ENCODE results near the gene SPECC1. TPM values are rescaled to one million over a fixed set of nuclear protein-coding genes. Genes with fewer than 3 reads are reported as not detected.

The SPECC1 gene
- total RNA-seq, 6 experiments from 2014 or later, result 0.81 to 5.0 (median 2.8) TPM

- Histone ChIP-seq H3K4me1 (no peaks in the 10 kb centered on the region), H3K36me3 (no peaks in the 10 kb centered on the region), H3K27ac (no peak overlapping the region), H3K9me3 (no peaks in the 10 kb centered on the region), H3K4me3 (no peak overlapping the region), H3K27me3 (no peaks in the 10 kb centered on the region)
- TF ChIP-seq POLR2A (IDR thresholded peaks at IDR 0.05) (no peak), CTCF (IDR thresholded peaks at IDR 0.05) (no peak)
- intact Hi-C loops (cut with DNase I), result loop anchor here in 1 of 2 donors (10.0 kb wide), 1 partner anchor 117 kb away; no protein-coding TSS in a partner anchor
- DNase-seq (no peak), ATAC-seq (no peak)
- WGBS (ENCODE audit: insufficient coverage, low coverage, low lambda C conversion rate, missing lambda C conversion rate), result 66% methylated on average over 8 of the region's 10 CpGs
These were observed 102.4 kb downstream of the SPECC1 start for GRCh38 chr17:20111538-20111937.

DNA sequence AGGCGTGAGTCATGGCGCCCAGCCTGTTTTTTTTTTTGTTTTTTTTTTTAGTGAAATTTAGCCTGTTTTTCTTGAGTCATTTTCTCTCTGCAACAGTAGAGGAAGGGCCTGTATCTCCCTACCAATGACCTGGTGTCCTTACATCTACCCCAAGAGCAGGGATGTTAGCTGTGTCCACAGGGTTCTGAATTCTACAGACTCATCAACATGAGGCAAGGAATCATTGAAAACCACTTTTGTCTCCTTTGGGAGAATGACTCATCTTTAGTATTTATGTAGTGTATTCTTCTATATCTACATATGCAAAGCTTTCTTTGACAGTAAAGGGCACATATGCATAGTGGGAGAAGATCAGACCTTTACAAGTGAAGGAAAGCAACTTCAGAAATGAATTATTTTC is 105.3 kb downstream of the SPECC1 start:
- no peak for TF ChIP-seq CTCF (IDR thresholded peaks at IDR 0.05)
- TF ChIP-seq POLR2A (IDR thresholded peaks at IDR 0.05), result no peak
- no peaks in the 10 kb centered on the region for H3K9me3 ChIP-seq
- no peaks in the 10 kb centered on the region for H3K36me3 ChIP-seq
- H3K27ac ChIP-seq, result no peak overlapping the region
- H3K4me1 ChIP-seq, result no peaks in the 10 kb centered on the region
- intact Hi-C loops (cut with DNase I), result loop anchor here in 1 of 2 donors (10.0 kb wide), 1 partner anchor 120 kb away; no protein-coding TSS in a partner anchor
- no peak overlapping the region for H3K4me3 ChIP-seq
- WGBS (ENCODE audit: insufficient coverage, low coverage, low lambda C conversion rate, missing lambda C conversion rate), result 61% methylated on average over 2 of the region's 2 CpGs
- ATAC-seq (no peak), DNase-seq (no peak)
- H3K27me3 ChIP-seq, result no peaks in the 10 kb centered on the region

- no peaks in the 10 kb centered on the region for H3K36me3 ChIP-seq
- 19% methylated on average over 8 of the region's 8 CpGs for WGBS (ENCODE audit: insufficient coverage, low coverage, low lambda C conversion rate, missing lambda C conversion rate)
- no peak overlapping the region for H3K27ac ChIP-seq
- peak; percentile 25 to 77 (median 70) for TF ChIP-seq CTCF (IDR thresholded peaks at IDR 0.05)
- TF ChIP-seq POLR2A (IDR thresholded peaks at IDR 0.05), result no peak
- no peak overlapping the region for H3K4me3 ChIP-seq
- H3K27me3 ChIP-seq, result no peaks in the 10 kb centered on the region
- H3K9me3 ChIP-seq, result no peaks in the 10 kb centered on the region
- intact Hi-C loops (cut with DNase I), result loop anchor here in 1 of 2 donors (10.0 kb wide), 1 partner anchor 122 kb away; no protein-coding TSS in a partner anchor
- peak in 1 of 3 donors; percentile 59 for DNase-seq
- H3K4me1 ChIP-seq, result no peaks in the 10 kb centered on the region
- ATAC-seq, result peak; percentile 88 to 95 (median 92)
These were observed 107.6 kb downstream of the SPECC1 start for GRCh38 chr17:20116683-20117309.

DNA sequence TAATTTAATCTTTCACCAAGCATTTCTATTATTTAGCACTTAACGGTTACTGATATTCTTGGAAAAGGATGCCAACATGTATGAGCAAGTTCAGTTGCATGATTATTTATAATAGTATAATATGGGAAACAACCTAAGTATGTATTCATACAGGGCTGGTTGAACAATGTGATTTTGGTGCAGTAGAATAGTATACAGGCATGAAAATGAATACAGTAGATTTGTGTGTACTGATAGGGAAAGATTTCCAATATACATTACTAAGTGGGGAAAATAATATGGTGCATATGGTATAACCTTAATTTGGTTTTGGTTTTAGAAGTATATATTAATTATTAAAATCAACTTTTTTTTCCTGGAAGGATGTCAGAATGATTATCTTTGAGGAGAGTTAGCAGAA is 109.1 kb downstream of the SPECC1 start:
- H3K9me3 ChIP-seq, result no peaks in the 10 kb centered on the region
- H3K27me3 ChIP-seq, result no peaks in the 10 kb centered on the region
- no peak overlapping the region for H3K27ac ChIP-seq
- intact Hi-C loops (cut with DNase I), result loop anchor here in 1 of 2 donors (10.0 kb wide), 1 partner anchor 123 kb away; no protein-coding TSS in a partner anchor
- no peak for DNase-seq
- H3K4me3 ChIP-seq, result no peak overlapping the region
- 100% methylated on average over 1 of the region's 1 CpG for WGBS (ENCODE audit: insufficient coverage, low coverage, low lambda C conversion rate, missing lambda C conversion rate)
- ATAC-seq, result no peak
- no peak for TF ChIP-seq POLR2A (IDR thresholded peaks at IDR 0.05)
- no peak for TF ChIP-seq CTCF (IDR thresholded peaks at IDR 0.05)
- H3K4me1 ChIP-seq, result no peaks in the 10 kb centered on the region
- H3K36me3 ChIP-seq, result no peaks in the 10 kb centered on the region

Data from right lobe of liver (tissue), 6 donors.